ENCODE data around the gene TBL1XR1. TPM values are rescaled to one million over a fixed set of nuclear protein-coding genes. Genes with fewer than 3 reads are reported as not detected.
A peak's percentile ranks its signal among the peaks of the same experiment; 100 is the strongest.

The TBL1XR1 gene
- 100 to 1,000 TPM in 1 of 4 donors, 10 to 100 TPM in 3; 58.5 to 106 (median 77.9) TPM for total RNA-seq

- ATAC-seq (ENCODE audit: low FRiP score), result peak; percentile 88
- TF ChIP-seq CTCF (IDR thresholded peaks at IDR 0.05), result no peak
Observed at GRCh38 chr3:177197041-177197726, at the start of gene TBL1XR1. Gene TBL1XR1 (minus strand): TSS chr3:177197482. CDS start chr3:177064977, 132,505 bp downstream.

GRCh38 chr3:177245250-177245649, 48.0 kb upstream of the TBL1XR1 start:
- DNase-seq (ENCODE audit: low spot score) (no peak), ATAC-seq (ENCODE audit: low FRiP score) (no peak)
- TF ChIP-seq CTCF (IDR thresholded peaks at IDR 0.05), result no peak

More at GRCh38 chr3:177197041-177197726, at the start of gene TBL1XR1:
- DNase-seq (ENCODE audit: low spot score), result peak; percentile 57

GRCh38 chr3:177244606-177245005, 47.3 kb upstream of the TBL1XR1 start:
- ATAC-seq (ENCODE audit: low FRiP score), result no peak
- TF ChIP-seq CTCF (IDR thresholded peaks at IDR 0.05), result no peak
- no peak for DNase-seq (ENCODE audit: low spot score)

GRCh38 chr3:177238686-177239216, 41.5 kb upstream of the TBL1XR1 start:
- DNase-seq (ENCODE audit: low spot score) (no peak), ATAC-seq (ENCODE audit: low FRiP score) (no peak)
- TF ChIP-seq CTCF (IDR thresholded peaks at IDR 0.05), result no peak

- ATAC-seq (ENCODE audit: low FRiP score), result no peak
- DNase-seq (ENCODE audit: low spot score), result no peak
- no peak for TF ChIP-seq CTCF (IDR thresholded peaks at IDR 0.05)
Observed at GRCh38 chr3:177237206-177237605, 39.9 kb upstream of the TBL1XR1 start.

- no peak for TF ChIP-seq CTCF (IDR thresholded peaks at IDR 0.05)
- no peak for DNase-seq (ENCODE audit: low spot score)
Observed at GRCh38 chr3:177236704-177237103, 39.4 kb upstream of the TBL1XR1 start.

GRCh38 chr3:177234121-177234520, 36.8 kb upstream of the TBL1XR1 start:
- no peak for DNase-seq (ENCODE audit: low spot score)
- TF ChIP-seq CTCF (IDR thresholded peaks at IDR 0.05), result no peak
- ATAC-seq (ENCODE audit: low FRiP score), result no peak

More at GRCh38 chr3:177236704-177237103, 39.4 kb upstream of the TBL1XR1 start:
- no peak for ATAC-seq (ENCODE audit: low FRiP score)

All from omental fat pad (tissue), 4 donors.